HS-27A (cell line): ENCODE measurements around the gene NR3C1.

ENCODE experiments used
- DNase-seq: peaks from one replicate; pipeline ENCODE4 v3.0.0-alpha.2; 2012; ENCODE audit warnings: low read depth, missing footprints

The NR3C1 gene

GRCh38 chr5:143426437-143426991 lies 23.0 kb upstream of the NR3C1 start:
- DNase-seq: no peak

- no peak for DNase-seq
Observed at GRCh38 chr5:143425835-143426234, 22.3 kb upstream of the NR3C1 start.

GRCh38 chr5:143418140-143418866 lies 14.8 kb upstream of the NR3C1 start:
- DNase-seq: no peak

- DNase-seq: no peak
Observed at GRCh38 chr5:143417503-143418139, 14.1 kb upstream of the NR3C1 start.

GRCh38 chr5:143416411-143416810 lies 12.9 kb upstream of the NR3C1 start:
- no peak for DNase-seq

- DNase-seq: no peak
Observed at GRCh38 chr5:143413958-143414669, 10.6 kb upstream of the NR3C1 start.

- no peak for DNase-seq
Observed at GRCh38 chr5:143412661-143413342, 9.3 kb upstream of the NR3C1 start.

- DNase-seq: no peak
Observed at GRCh38 chr5:143409926-143410325, 6.4 kb upstream of the NR3C1 start.

- DNase-seq: no peak
Observed at GRCh38 chr5:143406408-143406807, 2.9 kb upstream of the NR3C1 start.

GRCh38 chr5:143405849-143406098 lies 2.3 kb upstream of the NR3C1 start:
- DNase-seq: no peak

GRCh38 chr5:143405063-143405848 lies 1.8 kb upstream of the NR3C1 start:
- no peak for DNase-seq

- DNase-seq: no peak
Observed at GRCh38 chr5:143404416-143405062, 1.1 kb upstream of the NR3C1 start.

GRCh38 chr5:143403334-143403592 lies 223 bp downstream of the NR3C1 start:
- DNase-seq: no peak

- no peak for DNase-seq
Observed at GRCh38 chr5:143402553-143403333, 743 bp downstream of the NR3C1 start.

GRCh38 chr5:143402017-143402552 lies 1.4 kb downstream of the NR3C1 start:
- no peak for DNase-seq

GRCh38 chr5:143401227-143402016 lies 2.1 kb downstream of the NR3C1 start:
- no peak for DNase-seq

GRCh38 chr5:143400541-143401226 lies 2.8 kb downstream of the NR3C1 start:
- DNase-seq: no peak

- DNase-seq: no peak
Observed at GRCh38 chr5:143399616-143400540, 3.6 kb downstream of the NR3C1 start.
